Activated naive CD8-positive, alpha-beta T cell treated with anti-CD3 and anti-CD28 coated beads, Interleukin-2, amount 50 U/mL, for 16 hours (primary cell): Measurements from ENCODE around the gene UBE3D.
"Not testable (repeated sequence)": the region's sequence is repeated elsewhere in the genome, so short reads cannot be mapped to it uniquely, and the experiment has no call there.

Experiments used
- DNase-seq: peaks from one replicate; pipeline ENCODE4 v3.0.0-alpha.2; 2020; ENCODE audit warnings: low read depth, low spot score

Gene UBE3D

DNA sequence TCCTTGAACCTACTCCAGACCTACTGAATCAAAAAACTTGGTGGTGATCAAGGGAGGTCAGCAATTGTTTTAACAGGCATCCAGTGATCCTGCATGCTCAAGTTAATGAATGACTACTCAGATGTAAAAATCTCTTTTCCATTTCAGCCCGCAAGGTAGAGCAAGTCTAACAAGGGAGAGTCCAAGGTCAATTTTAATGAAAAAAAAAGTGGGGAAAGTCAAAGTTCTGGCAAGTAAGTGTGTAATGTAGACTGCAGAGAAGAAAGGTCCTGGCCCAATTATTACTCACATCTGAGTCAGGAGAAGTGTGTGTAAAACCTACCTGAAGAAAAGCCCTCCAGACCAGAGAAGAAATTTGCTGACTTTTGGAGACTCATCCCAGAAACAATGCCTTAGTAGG lies 193.5 kb downstream of the UBE3D start:
- DNase-seq, result no peak

GRCh38 chr6:82870582-82871172 lies 195.0 kb downstream of the UBE3D start:
- no peak for DNase-seq

DNA sequence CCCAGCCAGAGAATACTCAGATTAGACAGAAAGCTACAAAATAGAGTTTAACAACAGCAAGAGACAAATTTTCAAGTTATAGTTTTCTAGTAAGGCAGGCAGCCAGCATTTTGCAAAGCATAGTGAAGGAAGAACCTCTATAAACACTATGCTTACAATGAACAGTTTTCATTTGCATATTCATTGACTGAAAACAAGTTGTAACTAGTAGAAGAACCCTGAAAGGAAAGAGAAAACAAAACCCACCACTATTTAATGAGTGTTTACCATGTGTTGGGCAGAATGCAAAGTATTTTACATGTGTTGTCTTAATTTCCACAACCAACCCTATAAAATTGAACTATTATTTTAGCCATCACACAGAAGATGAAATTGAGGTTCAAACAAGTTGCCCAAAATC lies 196.1 kb downstream of the UBE3D start:
- DNase-seq, result no peak

GRCh38 chr6:82867946-82868345 lies 197.7 kb downstream of the UBE3D start:
- DNase-seq, result no peak

DNA sequence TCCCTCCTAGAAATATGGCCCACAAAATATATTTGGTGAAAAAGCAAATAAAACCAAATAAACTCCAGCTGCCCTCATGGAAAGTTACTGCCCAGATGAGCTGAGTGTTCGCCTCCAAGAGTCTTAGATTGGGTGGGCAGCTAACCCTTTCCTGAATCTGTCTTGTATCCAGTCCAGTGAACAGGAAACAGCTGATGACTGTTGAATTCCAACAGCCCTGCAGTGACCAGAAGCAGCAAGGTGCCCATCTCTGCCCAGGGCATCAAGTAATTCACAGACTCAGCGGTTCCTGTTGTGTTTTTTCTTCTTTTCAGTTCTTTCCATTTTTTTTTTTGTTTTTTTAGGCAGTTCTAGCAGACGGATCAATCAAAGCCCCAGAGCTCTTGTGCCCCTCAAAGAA lies 199.2 kb downstream of the UBE3D start:
- no peak for DNase-seq

- no peak for DNase-seq
Measured at GRCh38 chr6:82865461-82865860, 200.2 kb downstream of the UBE3D start.

GRCh38 chr6:82863781-82864180 lies 201.9 kb downstream of the UBE3D start:
- no peak for DNase-seq

DNA sequence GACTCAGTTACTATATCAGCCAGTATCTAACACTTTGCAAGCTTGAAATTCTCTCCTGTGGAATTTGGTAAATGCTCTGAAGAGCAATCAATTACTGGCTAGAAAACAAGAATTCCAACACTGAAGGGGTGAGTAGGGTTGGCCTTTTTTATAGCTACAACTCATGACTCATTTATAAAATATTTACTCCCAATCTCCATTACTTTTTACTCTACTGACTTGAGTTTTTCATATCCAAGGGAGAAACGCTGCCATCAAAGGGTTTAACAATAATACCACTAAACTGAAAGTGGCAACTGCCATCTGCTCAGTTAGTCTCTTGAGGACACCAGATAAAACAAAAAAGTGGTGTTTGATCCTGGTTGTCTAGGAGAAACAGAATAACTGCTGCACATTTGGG lies 203.1 kb downstream of the UBE3D start:
- no peak for DNase-seq

DNA sequence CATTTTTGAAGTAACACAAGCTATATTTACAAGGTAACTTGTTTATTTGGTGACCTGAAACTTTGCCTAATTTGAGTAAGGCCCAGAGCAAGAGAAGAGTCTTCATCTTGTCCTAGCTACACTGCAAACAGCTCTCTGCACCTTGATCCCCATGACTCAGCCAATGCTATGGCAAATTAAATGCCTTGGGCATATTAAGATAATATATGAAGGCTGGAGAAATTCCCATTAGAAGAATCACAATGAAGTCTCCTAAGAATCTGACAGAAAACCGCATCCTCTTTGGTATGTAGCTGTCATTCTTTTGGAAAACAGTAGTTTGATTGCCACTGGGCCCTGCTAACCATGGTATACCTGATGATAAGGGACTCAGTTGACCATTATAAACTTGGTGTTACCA lies 204.5 kb downstream of the UBE3D start:
- no peak for DNase-seq

DNA sequence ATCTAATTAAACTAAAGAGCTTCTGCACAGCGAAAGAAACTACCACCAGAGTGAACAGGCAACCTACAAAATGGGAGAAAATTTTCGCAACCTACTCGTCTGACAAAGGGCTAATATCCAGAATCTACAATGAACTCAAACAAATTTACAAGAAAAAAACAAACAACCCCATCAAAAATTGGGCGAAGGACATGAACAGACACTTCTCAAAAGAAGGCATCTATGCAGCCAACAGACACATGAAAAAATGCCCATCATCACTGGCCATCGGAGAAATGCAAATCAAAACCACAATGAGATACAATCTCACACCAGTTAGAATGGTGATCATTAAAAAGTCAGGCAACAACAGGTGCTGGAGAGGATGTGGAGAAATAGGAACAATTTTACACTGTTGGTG lies 209.6 kb downstream of the UBE3D start:
- DNase-seq, result not testable (repeated sequence)

GRCh38 chr6:82852904-82853303 lies 212.7 kb downstream of the UBE3D start:
- not testable (repeated sequence) for DNase-seq

GRCh38 chr6:82843291-82843885 lies 222.3 kb downstream of the UBE3D start:
- DNase-seq, result no peak

GRCh38 chr6:82842721-82843120 lies 222.9 kb downstream of the UBE3D start:
- DNase-seq, result no peak
